ENCODE data around the gene ENOX1. TPM values are rescaled to one million over a fixed set of nuclear protein-coding genes. Genes with fewer than 3 reads are reported as not detected.

ENOX1 gene
- total RNA-seq, 2 donors from 2014 or later, result 0.33 TPM; not detected in 1

DNA sequence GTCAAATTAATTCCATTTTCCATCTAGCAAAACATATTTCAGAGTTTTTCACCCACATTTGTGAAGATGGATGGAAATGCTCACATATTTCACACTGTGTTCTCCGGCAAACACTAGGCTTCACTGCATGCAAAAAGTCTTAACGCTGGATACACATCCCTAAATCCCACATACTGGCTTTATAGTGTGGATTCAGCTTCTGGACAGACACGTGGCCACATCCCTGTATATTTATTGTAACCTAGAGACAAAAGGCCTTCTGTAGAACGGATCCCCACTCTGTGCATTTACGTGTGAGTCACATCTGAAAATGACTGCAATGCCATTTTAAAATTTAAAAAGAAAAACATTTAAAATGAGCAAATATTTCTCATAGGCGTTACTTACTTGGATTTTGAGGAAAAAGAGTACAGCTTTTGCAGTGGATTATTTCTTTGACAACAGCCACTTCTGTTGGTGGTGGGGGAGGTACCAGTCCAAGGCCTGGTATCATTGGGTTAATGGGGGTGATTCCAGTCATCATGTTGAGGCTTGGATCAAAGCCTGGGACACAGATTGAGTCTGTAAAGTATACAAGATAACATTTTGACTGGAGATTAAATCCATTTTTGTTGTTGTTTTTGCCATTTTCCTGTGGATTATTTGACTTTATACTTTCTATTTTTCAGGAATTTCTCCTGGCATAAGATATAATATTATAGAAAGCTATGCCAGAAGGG is 425.7 kb downstream of the ENOX1 start:
- Histone ChIP-seq H3K36me3 (ENCODE audit: control insufficient read depth, insufficient read depth, low read length) (no peaks in the 10 kb centered on the region), H3K27ac (ENCODE audit: low read depth, low read length) (peak overlapping the region; percentile 61), H3K4me1 (ENCODE audit: control insufficient read depth, insufficient read depth, low read length) (peaks cover 3% of the 10 kb centered on the region), H3K9me3 (ENCODE audit: control insufficient read depth, low read length) (no peaks in the 10 kb centered on the region), H3K9ac (ENCODE audit: extremely low read depth, low read length, poor library complexity, severe bottlenecking) (no peak overlapping the region), H3K27me3 (ENCODE audit: control insufficient read depth, insufficient read depth, low read length, poor library complexity, severe bottlenecking) (peaks cover 9% of the 10 kb centered on the region), H3K4me3 (ENCODE audit: low read length) (no peak overlapping the region)
- Mint-ChIP-seq H3K27me3 (ENCODE audit: insufficient read depth) (peaks cover 8% of the 10 kb centered on the region), H3K4me1 (peaks cover 25% of the 10 kb centered on the region), H3K9me3 (no peaks in the 10 kb centered on the region), H3K4me3 (no peak overlapping the region), H3K27ac (no peak overlapping the region), H3K36me3 (ENCODE audit: low read depth) (no peaks in the 10 kb centered on the region)
- 74 to 100% methylated on average over 1 to 6 of the region's 6 CpGs for WGBS, 2 experiments (ENCODE audit: insufficient coverage in 1 of 2, insufficient read length in 1 of 2)
- TF ChIP-seq, protein P1, sequence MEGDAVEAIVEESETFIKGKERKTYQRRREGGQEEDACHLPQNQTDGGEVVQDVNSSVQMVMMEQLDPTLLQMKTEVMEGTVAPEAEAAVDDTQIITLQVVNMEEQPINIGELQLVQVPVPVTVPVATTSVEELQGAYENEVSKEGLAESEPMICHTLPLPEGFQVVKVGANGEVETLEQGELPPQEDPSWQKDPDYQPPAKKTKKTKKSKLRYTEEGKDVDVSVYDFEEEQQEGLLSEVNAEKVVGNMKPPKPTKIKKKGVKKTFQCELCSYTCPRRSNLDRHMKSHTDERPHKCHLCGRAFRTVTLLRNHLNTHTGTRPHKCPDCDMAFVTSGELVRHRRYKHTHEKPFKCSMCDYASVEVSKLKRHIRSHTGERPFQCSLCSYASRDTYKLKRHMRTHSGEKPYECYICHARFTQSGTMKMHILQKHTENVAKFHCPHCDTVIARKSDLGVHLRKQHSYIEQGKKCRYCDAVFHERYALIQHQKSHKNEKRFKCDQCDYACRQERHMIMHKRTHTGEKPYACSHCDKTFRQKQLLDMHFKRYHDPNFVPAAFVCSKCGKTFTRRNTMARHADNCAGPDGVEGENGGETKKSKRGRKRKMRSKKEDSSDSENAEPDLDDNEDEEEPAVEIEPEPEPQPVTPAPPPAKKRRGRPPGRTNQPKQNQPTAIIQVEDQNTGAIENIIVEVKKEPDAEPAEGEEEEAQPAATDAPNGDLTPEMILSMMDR (conservative IDR thresholded peaks at IDR 0.05), result no peak
- DNase-seq, result no peak

DNA sequence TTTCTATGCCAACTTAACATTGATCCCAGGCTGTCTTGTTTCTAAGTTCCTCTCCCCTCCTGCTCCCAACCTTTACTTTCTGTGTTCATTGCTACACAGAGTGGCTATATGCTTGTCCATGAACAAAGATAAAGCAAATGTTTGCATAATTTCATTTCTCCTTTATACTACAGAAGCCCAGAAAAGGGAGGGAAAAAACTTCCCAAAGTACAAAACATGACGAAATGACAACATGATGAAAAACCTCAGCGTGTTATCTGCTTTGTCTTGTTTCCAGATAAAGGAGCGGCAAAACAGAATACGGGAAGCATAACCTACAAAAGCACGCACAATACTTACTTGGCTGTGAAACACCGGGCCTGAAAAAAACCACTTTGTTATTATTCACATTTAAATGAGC is 426.6 kb downstream of the ENOX1 start:
- DNase-seq, result no peak
- Mint-ChIP-seq H3K9me3 (no peaks in the 10 kb centered on the region), H3K4me1 (peaks cover 25% of the 10 kb centered on the region), H3K27ac (peak overlapping the region; percentile 50), H3K36me3 (ENCODE audit: low read depth) (no peaks in the 10 kb centered on the region), H3K27me3 (ENCODE audit: insufficient read depth) (peaks cover 14% of the 10 kb centered on the region), H3K4me3 (no peak overlapping the region)
- H3K4me1 ChIP-seq (ENCODE audit: control insufficient read depth, insufficient read depth, low read length), result peaks cover 3% of the 10 kb centered on the region
- no peak overlapping the region for H3K9ac ChIP-seq (ENCODE audit: extremely low read depth, low read length, poor library complexity, severe bottlenecking)
- no peak overlapping the region for H3K4me3 ChIP-seq (ENCODE audit: low read length)
- WGBS, 2 experiments (ENCODE audit: insufficient coverage in 1 of 2, insufficient read length in 1 of 2), result 78% methylated on average over 6 of the region's 6 CpGs; no CpG with 5 or more reads in 1 of the 2 experiments
- no peaks in the 10 kb centered on the region for H3K9me3 ChIP-seq (ENCODE audit: control insufficient read depth, low read length)
- H3K36me3 ChIP-seq (ENCODE audit: control insufficient read depth, insufficient read depth, low read length), result no peaks in the 10 kb centered on the region
- H3K27me3 ChIP-seq (ENCODE audit: control insufficient read depth, insufficient read depth, low read length, poor library complexity, severe bottlenecking), result peaks cover 18% of the 10 kb centered on the region
- TF ChIP-seq, protein P1 (conservative IDR thresholded peaks at IDR 0.05), result no peak
- H3K27ac ChIP-seq (ENCODE audit: low read depth, low read length), result peak overlapping the region; percentile 61

DNA sequence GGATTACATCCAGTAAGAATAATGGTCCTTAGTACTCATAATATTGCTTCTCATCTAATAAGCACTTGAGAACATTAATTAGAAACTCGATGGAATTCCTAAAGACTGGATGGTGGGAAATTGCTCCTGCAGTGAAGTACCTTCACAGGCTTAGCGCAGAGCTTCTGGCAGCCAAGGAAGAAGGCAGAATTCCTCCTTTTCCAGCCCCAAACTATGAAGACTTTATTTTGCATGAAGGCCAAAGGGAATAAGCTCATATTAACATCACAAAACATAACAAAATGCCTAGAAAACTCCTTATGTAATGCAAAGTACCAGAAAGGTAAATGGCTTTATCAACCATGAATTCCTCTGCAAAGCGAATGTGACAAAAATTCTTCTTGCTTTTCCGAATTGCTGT is 427.2 kb downstream of the ENOX1 start:
- H3K36me3 ChIP-seq (ENCODE audit: control insufficient read depth, insufficient read depth, low read length), result no peaks in the 10 kb centered on the region
- 62 to 63% methylated on average over 4 of the region's 4 CpGs for WGBS, 2 experiments (ENCODE audit: insufficient coverage in 1 of 2, insufficient read length in 1 of 2)
- no peak for DNase-seq
- no peaks in the 10 kb centered on the region for H3K36me3 Mint-ChIP-seq (ENCODE audit: low read depth)
- TF ChIP-seq, protein P1 (conservative IDR thresholded peaks at IDR 0.05), result no peak
- H3K27me3 Mint-ChIP-seq (ENCODE audit: insufficient read depth), result peaks cover 14% of the 10 kb centered on the region
- peaks cover 3% of the 10 kb centered on the region for H3K4me1 ChIP-seq (ENCODE audit: control insufficient read depth, insufficient read depth, low read length)
- H3K27ac Mint-ChIP-seq, result peak overlapping the region; percentile 50
- H3K9me3 Mint-ChIP-seq, result no peaks in the 10 kb centered on the region
- H3K27me3 ChIP-seq (ENCODE audit: control insufficient read depth, insufficient read depth, low read length, poor library complexity, severe bottlenecking), result peaks cover 20% of the 10 kb centered on the region
- no peak overlapping the region for H3K4me3 Mint-ChIP-seq
- H3K4me3 ChIP-seq (ENCODE audit: low read length), result no peak overlapping the region
- peaks cover 25% of the 10 kb centered on the region for H3K4me1 Mint-ChIP-seq
- peak overlapping the region; percentile 61 for H3K27ac ChIP-seq (ENCODE audit: low read depth, low read length)
- H3K9me3 ChIP-seq (ENCODE audit: control insufficient read depth, low read length), result no peaks in the 10 kb centered on the region
- H3K9ac ChIP-seq (ENCODE audit: extremely low read depth, low read length, poor library complexity, severe bottlenecking), result no peak overlapping the region

All from endodermal cell (in vitro differentiated cells).